Liver (tissue), 9 donors: ENCODE measurements around the gene ITFG1. TPM values are rescaled to one million over a fixed set of nuclear protein-coding genes. Genes with fewer than 3 reads are reported as not detected.

Source experiments
- DNase-seq: peaks from one replicate; pipeline ENCODE4 v3.0.0-alpha.2; 2017; ENCODE audit warnings: low spot score
- H3K27ac ChIP-seq, 2 donors: one replicate each; pipeline ENCODE4 v1.7.0; 2013; ENCODE audit warnings: inconsistent platforms in 2 of 2, low read length in 2 of 2, control low read depth in 1 of 2, low read depth in 1 of 2, mild to moderate bottlenecking in 1 of 2
- H3K27me3 ChIP-seq, 4 donors: one replicate each; pipeline versions ENCODE4 v1.6.1 to v1.7.0; 2013; ENCODE audit warnings: low read length in 3 of 4, inconsistent platforms in 1 of 4, mild to moderate bottlenecking in 1 of 4, moderate library complexity in 1 of 4; ENCODE audit not compliant: control insufficient read depth in 4 of 4, insufficient read depth in 4 of 4
- H3K36me3 ChIP-seq, 4 donors: one replicate each; pipeline versions ENCODE4 v1.6.1 to v1.7.0; 2013; ENCODE audit warnings: low read length in 3 of 4, mild to moderate bottlenecking in 3 of 4, low read depth in 1 of 4, moderate library complexity in 1 of 4; ENCODE audit not compliant: control insufficient read depth in 4 of 4, insufficient read depth in 3 of 4
- H3K4me1 ChIP-seq, 4 donors: one replicate each; pipeline versions ENCODE4 v1.6.1 to v1.7.0; 2013; ENCODE audit warnings: low read length in 3 of 4, mild to moderate bottlenecking in 3 of 4, moderate library complexity in 1 of 4; ENCODE audit not compliant: control insufficient read depth in 4 of 4, insufficient read depth in 4 of 4
- H3K4me3 ChIP-seq, 3 donors: one replicate each; pipeline versions ENCODE4 v1.6.1 to v1.7.0; 2013; ENCODE audit warnings: low read length in 3 of 3, control low read depth in 1 of 3, low read depth in 1 of 3, mild to moderate bottlenecking in 1 of 3
- H3K9ac ChIP-seq, 2 donors: one replicate each; pipeline ENCODE4 v1.7.0; 2013; ENCODE audit warnings: low read length in 2 of 2, mild to moderate bottlenecking in 2 of 2, moderate library complexity in 2 of 2, control low read depth in 1 of 2, low read depth in 1 of 2
- H3K9me3 ChIP-seq, 4 donors: one replicate each; pipeline versions ENCODE4 v1.6.1 to v1.7.0; 2013; ENCODE audit warnings: low read length in 3 of 4; ENCODE audit not compliant: control insufficient read depth in 4 of 4
- EGR1 ChIP-seq, 2 donors: IDR thresholded peaks; 2 replicates each; pipeline ENCODE4 v1.6.1; 2016 to 2018; ENCODE audit warnings: antibody characterized with exemption in 2 of 2, low read depth in 2 of 2
- FOXA1 ChIP-seq: IDR thresholded peaks from 2 replicates; pipeline ENCODE4 v1.6.1; 2016; ENCODE audit warnings: antibody characterized with exemption
- FOXA2 ChIP-seq: IDR thresholded peaks from 2 replicates; pipeline ENCODE4 v1.6.1; 2016; ENCODE audit warnings: antibody characterized with exemption
- GABPA ChIP-seq, 2 donors: IDR thresholded peaks in 1 of 2; conservative IDR thresholded peaks in 1 of 2; 2 replicates each; pipeline ENCODE4 v1.6.1; 2016; ENCODE audit warnings: antibody characterized with exemption in 2 of 2, mild to moderate bottlenecking in 1 of 2, moderate library complexity in 1 of 2
- HNF4A ChIP-seq, 2 donors: conservative IDR thresholded peaks; 2 replicates each; pipeline ENCODE4 v1.6.1; 2016; ENCODE audit warnings: antibody characterized with exemption in 2 of 2, mild to moderate bottlenecking in 2 of 2
- HNF4G ChIP-seq: IDR thresholded peaks from 2 replicates; pipeline ENCODE4 v1.6.1; 2016; ENCODE audit warnings: antibody characterized with exemption
- JUND ChIP-seq, 2 donors: IDR thresholded peaks; 2 replicates each; pipeline ENCODE4 v1.6.1; 2016; ENCODE audit warnings: antibody characterized with exemption in 2 of 2
- RXRA ChIP-seq, 2 donors: IDR thresholded peaks; 2 replicates each; pipeline ENCODE4 v1.6.1; 2017 to 2018; ENCODE audit warnings: antibody characterized with exemption in 2 of 2, mild to moderate bottlenecking in 1 of 2
- SP1 ChIP-seq: IDR thresholded peaks from 2 replicates; pipeline ENCODE4 v1.6.1; 2018; ENCODE audit warnings: antibody characterized with exemption, mild to moderate bottlenecking
- TAF1 ChIP-seq: conservative IDR thresholded peaks from 2 replicates; pipeline ENCODE4 v1.6.1; 2016; ENCODE audit warnings: antibody characterized with exemption, mild to moderate bottlenecking
- WGBS: extraction: QIAGEN DNeasy Blood & Tissue Kit; methylation state at CpG from one replicate; pipeline ENCODE4 v1.1.7; 2013; 5-methylcytosine and 5-hydroxymethylcytosine counted together
- polyA plus RNA-seq, 2 donors: library from polyadenylated mRNA; stranded (reverse) in 1 of 2; unstranded in 1 of 2; fragments of 200-250 nt in 1 of 2; fragments of >200 nt in 1 of 2; fragmentation: Nextera tagmentation in 1 of 2; extraction: Ambion mirVana in 1 of 2; gene quantifications; one replicate each; pipeline versions ENCODE4 v1.2.1 to v1.2.3, GENCODE V29; 2013 to 2015
- total RNA-seq, 2 donors: library from RNA; depleted of rRNA; stranded (reverse); fragments of >200 nt; gene quantifications; one replicate each; pipeline ENCODE4 v1.2.3, GENCODE V29; 2014
- TF ChIP-seq, protein P1 (sequence below): fragments of 150-350 bp; IDR thresholded peaks from 2 replicates; pipeline ENCODE4 v1.5.1; 2017; ENCODE audit warnings: improper control_type of control experiment, low read depth, low read length; ENCODE audit not compliant: missing input control
- TF ChIP-seq, protein P2 (sequence below): IDR thresholded peaks from 2 replicates; pipeline ENCODE4 v1.6.1; 2016; ENCODE audit warnings: antibody characterized with exemption, mild to moderate bottlenecking
- TF ChIP-seq, protein P3 (sequence below): IDR thresholded peaks from 2 replicates; pipeline ENCODE4 v1.6.1; 2016; ENCODE audit warnings: antibody characterized with exemption
- TF ChIP-seq, protein P4 (sequence below): IDR thresholded peaks from 2 replicates; pipeline ENCODE4 v1.6.1; 2016; ENCODE audit warnings: antibody characterized with exemption
- TF ChIP-seq, protein P5 (sequence below): IDR thresholded peaks from 2 replicates; pipeline ENCODE4 v1.6.1; 2016; ENCODE audit warnings: antibody characterized with exemption
- donor health status: healthy.
- donor health status: healthy.
- donor health status: healthy.
- donor health status: healthy.
- donor health status: healthy.

Gene ITFG1
- total and polyA plus RNA-seq, 4 donors = 31.1 to 51.0 (median 36.5) TPM

DNA sequence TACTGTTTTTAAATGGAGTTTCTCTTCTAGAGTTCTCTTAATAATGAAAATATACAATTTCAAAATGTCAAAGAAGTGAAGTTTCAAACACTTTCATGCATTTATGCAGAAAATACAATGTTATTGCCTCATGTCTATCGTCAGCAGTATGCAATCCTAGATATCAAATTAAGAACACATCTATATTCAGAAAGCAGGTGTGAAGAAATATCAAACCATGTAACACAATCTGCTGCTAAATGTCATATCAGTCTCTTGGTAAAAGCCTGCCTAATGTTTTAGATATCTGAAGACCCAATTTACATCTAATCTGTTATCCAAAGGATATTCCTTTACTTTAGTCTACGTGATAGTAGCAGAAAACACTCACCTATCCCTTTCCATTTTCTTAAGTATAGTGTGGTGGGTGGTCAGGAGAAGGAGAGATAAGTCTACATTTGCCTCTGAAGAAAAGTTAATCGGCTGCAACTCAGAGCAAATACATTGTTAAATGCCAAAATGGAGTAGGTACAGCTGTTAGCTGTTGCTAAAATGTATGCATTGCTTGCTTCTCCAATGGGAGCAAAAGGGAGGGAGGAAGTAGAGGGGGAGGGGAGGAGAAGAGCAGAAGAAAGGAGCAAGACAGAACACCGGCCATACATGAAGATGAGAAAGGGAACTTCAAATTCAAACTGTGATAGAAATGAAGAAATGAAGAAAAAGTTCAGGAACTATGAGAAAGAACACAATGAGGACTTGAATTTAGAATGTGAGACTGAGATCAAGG lies 64.9 kb downstream of the ITFG1 start:
- DNase-seq = no peak
- peaks cover 0 to 3% (median 2%) of the 10 kb centered on the region in 4 donors for H3K36me3 ChIP-seq
- H3K9me3 ChIP-seq = no peaks in the 10 kb centered on the region
- no peak for TF ChIP-seq TAF1
- no peak for TF ChIP-seq FOXA1
- no peak for TF ChIP-seq HNF4G
- no peak for TF ChIP-seq RXRA (IDR thresholded peaks at IDR 0.05)
- TF ChIP-seq, protein P1, sequence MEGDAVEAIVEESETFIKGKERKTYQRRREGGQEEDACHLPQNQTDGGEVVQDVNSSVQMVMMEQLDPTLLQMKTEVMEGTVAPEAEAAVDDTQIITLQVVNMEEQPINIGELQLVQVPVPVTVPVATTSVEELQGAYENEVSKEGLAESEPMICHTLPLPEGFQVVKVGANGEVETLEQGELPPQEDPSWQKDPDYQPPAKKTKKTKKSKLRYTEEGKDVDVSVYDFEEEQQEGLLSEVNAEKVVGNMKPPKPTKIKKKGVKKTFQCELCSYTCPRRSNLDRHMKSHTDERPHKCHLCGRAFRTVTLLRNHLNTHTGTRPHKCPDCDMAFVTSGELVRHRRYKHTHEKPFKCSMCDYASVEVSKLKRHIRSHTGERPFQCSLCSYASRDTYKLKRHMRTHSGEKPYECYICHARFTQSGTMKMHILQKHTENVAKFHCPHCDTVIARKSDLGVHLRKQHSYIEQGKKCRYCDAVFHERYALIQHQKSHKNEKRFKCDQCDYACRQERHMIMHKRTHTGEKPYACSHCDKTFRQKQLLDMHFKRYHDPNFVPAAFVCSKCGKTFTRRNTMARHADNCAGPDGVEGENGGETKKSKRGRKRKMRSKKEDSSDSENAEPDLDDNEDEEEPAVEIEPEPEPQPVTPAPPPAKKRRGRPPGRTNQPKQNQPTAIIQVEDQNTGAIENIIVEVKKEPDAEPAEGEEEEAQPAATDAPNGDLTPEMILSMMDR = no peak
- TF ChIP-seq, protein P2, sequence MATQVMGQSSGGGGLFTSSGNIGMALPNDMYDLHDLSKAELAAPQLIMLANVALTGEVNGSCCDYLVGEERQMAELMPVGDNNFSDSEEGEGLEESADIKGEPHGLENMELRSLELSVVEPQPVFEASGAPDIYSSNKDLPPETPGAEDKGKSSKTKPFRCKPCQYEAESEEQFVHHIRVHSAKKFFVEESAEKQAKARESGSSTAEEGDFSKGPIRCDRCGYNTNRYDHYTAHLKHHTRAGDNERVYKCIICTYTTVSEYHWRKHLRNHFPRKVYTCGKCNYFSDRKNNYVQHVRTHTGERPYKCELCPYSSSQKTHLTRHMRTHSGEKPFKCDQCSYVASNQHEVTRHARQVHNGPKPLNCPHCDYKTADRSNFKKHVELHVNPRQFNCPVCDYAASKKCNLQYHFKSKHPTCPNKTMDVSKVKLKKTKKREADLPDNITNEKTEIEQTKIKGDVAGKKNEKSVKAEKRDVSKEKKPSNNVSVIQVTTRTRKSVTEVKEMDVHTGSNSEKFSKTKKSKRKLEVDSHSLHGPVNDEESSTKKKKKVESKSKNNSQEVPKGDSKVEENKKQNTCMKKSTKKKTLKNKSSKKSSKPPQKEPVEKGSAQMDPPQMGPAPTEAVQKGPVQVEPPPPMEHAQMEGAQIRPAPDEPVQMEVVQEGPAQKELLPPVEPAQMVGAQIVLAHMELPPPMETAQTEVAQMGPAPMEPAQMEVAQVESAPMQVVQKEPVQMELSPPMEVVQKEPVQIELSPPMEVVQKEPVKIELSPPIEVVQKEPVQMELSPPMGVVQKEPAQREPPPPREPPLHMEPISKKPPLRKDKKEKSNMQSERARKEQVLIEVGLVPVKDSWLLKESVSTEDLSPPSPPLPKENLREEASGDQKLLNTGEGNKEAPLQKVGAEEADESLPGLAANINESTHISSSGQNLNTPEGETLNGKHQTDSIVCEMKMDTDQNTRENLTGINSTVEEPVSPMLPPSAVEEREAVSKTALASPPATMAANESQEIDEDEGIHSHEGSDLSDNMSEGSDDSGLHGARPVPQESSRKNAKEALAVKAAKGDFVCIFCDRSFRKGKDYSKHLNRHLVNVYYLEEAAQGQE = no peak
- TF ChIP-seq, protein P3, sequence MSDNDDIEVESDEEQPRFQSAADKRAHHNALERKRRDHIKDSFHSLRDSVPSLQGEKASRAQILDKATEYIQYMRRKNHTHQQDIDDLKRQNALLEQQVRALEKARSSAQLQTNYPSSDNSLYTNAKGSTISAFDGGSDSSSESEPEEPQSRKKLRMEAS = no peak
- no peak for TF ChIP-seq EGR1 (IDR thresholded peaks at IDR 0.05; ENCODE audit: low read depth in 2 of 2)
- TF ChIP-seq, protein P4, sequence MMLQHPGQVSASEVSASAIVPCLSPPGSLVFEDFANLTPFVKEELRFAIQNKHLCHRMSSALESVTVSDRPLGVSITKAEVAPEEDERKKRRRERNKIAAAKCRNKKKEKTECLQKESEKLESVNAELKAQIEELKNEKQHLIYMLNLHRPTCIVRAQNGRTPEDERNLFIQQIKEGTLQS = no peak
- TF ChIP-seq SP1 = no peak
- no peak for TF ChIP-seq GABPA (IDR thresholded peaks at IDR 0.05 in 1 of 2, conservative IDR thresholded peaks at IDR 0.05 in 1 of 2)
- TF ChIP-seq FOXA2 = no peak
- TF ChIP-seq, protein P5, sequence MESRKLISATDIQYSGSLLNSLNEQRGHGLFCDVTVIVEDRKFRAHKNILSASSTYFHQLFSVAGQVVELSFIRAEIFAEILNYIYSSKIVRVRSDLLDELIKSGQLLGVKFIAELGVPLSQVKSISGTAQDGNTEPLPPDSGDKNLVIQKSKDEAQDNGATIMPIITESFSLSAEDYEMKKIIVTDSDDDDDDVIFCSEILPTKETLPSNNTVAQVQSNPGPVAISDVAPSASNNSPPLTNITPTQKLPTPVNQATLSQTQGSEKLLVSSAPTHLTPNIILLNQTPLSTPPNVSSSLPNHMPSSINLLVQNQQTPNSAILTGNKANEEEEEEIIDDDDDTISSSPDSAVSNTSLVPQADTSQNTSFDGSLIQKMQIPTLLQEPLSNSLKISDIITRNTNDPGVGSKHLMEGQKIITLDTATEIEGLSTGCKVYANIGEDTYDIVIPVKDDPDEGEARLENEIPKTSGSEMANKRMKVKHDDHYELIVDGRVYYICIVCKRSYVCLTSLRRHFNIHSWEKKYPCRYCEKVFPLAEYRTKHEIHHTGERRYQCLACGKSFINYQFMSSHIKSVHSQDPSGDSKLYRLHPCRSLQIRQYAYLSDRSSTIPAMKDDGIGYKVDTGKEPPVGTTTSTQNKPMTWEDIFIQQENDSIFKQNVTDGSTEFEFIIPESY = no peak
- no peak for TF ChIP-seq JUND (IDR thresholded peaks at IDR 0.05)
- TF ChIP-seq HNF4A (conservative IDR thresholded peaks at IDR 0.05) = no peak
- no peak overlapping the region for H3K9ac ChIP-seq
- no peaks in the 10 kb centered on the region for H3K4me1 ChIP-seq
- H3K27me3 ChIP-seq = no peaks in the 10 kb centered on the region
- WGBS = 90% methylated on average over 4 of the region's 4 CpGs
- H3K27ac ChIP-seq = no peak overlapping the region
- no peak overlapping the region for H3K4me3 ChIP-seq
